NK-92 (cell line): ENCODE data around the gene ULK1.
"Not testable (repeated sequence)": the region's sequence is repeated elsewhere in the genome, so short reads cannot be mapped to it uniquely, and the experiment has no call there.

ENCODE experiments used
- DNase-seq: peaks from one replicate; lab custom pipeline; 2025; ENCODE audit not compliant: unreplicated experiment; lab: John Stamatoyannopoulos, UW

ULK1 gene

DNA sequence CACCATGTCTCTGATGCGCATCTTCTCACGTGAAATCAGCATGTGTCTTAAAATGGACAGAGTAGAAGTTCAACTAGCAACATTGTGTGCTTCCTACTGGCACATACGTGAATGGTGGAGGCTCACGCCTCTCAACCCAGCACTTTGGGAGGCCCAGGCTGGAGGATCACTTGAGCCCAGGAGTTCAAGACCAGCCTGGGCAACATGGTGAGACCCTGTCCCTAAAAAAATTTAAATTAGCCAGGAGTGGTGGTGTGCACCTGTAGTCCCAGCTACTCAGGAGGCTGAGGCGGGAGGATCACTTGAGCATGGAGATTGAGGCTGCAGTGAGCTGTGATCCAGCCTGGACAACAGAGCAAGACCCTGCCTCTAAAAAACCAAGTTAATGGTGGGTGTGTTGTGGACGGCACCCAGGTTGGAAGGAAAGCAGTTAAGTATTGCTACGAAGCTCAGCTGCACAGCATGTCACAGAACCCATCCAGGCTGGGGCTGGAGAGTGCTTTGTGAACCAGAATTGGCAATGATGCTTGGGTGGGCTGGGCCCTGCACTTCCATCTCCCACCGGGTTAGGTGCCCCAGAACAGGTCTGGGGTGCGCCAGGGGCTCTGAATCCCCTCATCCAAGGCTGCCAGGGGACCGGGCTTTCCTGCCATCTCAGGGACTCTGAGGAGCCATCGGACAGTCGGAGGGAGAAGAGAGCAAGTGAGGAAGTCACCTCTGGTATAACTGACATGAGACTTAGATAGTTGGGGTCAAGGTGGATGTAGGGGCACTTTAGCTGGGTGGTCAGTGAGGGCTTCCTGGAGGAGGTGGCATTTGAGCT, 33.0 kb upstream of the ULK1 start:
- no peak for DNase-seq

DNA sequence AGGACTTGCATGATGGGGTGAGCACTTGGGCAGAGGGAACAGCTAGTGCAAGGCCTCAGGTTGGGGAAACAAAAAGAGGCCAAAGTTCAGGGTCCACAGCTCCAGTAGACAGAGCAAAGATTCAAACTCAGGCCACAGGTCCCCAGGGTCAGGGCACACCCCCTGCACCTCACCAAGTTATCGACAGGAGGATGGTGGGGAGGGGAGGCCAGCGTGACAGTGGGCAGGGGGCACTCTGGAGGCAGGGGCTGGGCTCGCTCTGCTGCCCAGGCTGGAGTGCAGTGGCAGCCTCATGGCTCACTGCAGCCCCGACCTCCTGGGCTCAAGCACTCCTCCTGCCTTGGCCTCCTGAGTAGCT, 32.4 kb upstream of the ULK1 start:
- DNase-seq: no peak

DNA sequence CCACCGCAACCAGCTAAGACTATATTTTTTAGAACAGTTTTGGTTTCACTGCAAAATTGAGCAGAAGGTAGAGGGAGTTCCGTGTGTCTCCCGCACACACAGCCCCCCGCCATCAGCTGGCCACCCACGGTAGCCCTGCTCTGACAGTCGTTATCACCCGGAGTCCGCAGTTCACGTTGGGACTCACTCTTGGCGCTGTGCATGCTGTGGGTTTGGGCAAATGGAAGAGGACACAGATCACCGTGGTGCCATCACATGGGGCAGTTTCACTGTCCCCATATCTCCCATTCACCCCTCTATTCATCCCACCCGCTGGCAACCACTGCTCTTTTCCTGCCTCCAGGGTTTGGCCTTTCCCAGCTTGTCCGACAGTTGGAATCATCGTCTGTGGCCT, 31.8 kb upstream of the ULK1 start:
- DNase-seq: no peak

DNA sequence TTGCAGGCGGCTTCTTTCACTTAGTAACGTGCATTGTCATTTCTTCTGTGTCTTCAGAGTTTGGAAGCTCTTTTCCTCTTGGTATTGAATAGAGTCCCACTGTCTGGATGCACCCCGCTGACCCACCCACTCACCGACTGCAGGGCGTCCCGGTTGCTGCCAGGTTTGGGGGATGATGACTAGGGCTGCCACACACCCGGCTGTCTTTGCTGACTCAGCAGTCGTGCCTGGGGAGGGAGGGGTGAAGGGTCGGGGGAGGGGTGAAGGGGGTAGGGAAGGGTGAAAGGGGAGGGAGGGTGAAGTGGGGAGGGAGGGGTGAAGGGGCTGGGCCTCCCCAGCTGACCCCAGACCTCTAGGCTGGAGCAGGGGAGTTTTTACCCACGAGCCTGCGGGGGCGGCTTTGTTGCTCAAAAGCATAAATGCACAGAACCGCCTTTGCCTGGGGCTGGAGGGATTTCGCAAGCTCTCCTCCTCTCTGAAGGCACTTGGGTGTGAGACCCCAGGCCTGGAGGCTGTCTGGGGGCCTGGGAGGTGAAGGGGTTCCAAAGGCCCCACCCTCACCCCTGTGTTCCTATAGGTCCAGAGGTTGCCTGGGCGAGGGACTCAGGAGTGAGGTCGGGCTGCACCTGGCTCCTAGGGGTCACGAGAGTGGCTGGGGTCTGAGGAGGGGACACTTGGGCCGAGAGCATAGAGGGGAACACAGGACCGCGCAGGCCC, 31.3 kb upstream of the ULK1 start:
- no peak for DNase-seq

DNA sequence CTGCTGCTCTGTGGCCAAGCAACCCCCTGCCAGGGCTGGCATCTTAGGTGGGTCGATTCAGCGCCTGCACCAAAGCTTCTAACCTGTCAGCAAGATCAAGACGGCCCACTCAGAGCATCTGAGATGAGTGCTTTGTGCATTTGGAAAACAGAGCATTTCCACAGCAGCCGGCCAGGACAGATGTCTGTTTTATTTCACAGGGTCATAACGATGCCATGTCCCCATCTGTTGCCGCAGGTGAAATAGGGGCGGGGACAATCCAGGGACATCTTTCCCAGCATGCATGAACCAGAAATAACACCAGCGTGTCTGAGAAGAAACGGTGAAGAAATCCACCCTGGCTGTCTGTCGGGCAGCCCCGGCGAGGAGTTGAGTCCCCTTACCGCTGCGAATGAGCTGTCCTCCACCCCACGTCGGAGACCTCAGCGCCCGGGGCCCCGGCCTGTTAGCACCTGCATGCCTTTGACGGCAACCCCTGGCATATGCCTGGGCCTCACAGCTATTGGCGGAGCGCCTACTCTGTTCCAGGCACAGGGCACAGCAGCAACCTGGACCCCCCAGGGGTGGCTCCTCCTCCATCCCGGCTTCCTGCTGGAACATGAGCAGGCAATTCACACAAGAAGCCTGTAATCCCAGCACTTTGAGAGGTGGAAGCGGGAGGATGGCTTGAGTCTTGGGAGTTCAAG, 30.6 kb upstream of the ULK1 start:
- DNase-seq: no peak

DNA sequence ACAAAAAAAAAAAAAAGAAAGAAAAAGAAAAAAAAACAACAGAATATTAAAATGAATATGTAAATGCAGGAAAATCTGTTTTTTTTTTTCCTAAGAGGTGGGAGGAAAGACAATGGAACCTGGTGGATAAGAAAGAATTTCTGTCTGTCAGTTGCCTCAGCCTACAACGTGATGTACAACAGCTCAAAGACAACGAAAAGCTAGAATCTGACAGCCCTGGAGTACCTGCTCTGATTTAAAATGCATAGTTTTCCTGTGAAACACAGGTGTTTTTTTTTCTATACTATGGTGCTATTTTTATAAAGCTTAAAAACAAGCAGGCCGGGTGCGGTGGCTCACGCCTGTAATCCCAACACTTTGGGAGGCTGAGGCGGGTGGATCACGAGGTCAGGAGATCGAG, 30.0 kb upstream of the ULK1 start:
- DNase-seq: no peak

DNA sequence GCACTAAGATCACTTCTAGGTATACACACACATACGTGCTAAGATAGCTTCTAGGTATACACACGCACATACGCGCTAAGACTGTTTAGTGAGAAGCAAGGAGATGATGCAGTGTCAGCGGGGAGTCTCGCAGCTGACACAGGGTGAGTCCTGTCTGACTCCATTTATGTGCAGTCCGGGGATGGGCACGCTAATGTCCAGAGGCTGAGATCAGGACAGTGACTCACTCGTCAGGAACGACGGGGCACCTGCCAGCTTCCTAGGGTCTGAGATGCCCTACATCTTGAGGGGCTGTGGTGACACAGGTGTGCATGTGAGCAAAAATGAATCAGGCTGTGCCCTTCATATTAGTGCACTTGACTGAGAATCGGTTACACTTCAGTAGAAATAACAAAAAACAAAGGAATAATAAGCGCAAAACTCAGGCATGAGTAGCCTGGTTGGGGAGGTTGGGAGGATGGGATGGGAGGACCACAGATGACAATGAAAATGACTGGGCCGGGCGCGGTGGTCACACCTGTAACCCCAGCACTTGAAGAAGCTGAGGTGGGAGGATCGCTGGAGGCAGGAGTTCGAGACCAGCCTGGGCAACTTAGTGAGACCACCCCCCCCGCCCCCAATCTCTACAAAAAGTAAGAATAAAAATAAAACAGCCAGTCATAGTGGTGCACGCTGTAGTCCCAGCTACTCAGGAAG, 29.1 kb upstream of the ULK1 start:
- DNase-seq: no peak

DNA sequence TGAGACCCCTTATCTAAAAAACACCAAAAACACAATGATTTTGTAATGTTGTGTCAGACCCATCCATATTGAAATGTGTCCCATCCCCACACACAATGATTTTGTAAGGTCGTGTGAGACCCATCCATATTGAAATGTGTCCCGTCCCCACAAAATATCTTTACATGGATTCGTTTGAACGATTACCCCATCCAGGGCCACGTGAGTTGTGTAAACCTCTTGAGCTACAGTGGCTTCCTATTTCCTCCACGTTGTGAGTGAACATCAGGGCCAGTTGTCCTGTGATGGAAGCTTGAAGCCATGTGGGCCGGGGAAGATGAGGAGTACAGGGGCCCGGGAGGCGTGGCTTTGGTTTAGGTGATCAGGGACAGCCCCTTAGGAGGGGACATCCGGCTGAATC, 27.0 kb upstream of the ULK1 start:
- DNase-seq: no peak

DNA sequence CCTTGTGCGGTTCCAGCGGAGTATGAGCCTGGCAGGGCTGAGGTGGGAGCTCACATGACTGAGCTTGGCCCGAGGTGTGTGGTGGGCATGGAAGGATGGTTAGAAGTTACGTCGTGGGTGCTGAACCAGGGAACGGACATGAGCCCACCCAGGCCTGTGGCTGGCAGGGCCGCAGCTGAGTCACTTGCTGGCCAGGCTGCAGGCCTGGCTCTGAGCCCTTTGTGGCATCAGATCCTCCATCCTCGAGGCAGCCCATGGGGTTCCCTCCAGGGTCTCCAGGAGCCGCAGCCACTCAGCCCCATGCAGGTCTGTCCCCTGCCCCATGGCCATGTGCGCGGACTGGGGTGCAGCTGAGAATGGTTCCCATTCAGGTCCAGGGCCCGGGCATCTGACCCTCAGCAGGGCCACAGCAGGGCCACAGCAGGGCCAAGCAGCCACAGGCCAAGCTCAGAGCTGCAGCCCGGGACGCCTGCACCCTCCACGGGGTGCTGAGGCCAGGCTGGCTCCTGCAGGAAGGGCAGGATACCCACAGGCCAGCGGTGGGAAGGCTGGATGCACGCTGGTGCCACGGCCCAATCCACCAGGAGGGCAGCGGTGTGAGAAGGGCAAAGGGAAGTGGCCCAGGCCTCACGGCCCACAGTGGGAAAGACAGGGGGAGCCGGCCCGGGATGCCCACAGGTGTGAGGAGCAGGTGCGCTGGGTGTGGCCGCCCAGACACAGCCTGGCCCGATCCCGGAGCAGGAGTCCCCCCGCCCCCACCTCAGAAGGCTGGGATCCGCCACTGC, 26.3 kb upstream of the ULK1 start:
- DNase-seq: no peak

DNA sequence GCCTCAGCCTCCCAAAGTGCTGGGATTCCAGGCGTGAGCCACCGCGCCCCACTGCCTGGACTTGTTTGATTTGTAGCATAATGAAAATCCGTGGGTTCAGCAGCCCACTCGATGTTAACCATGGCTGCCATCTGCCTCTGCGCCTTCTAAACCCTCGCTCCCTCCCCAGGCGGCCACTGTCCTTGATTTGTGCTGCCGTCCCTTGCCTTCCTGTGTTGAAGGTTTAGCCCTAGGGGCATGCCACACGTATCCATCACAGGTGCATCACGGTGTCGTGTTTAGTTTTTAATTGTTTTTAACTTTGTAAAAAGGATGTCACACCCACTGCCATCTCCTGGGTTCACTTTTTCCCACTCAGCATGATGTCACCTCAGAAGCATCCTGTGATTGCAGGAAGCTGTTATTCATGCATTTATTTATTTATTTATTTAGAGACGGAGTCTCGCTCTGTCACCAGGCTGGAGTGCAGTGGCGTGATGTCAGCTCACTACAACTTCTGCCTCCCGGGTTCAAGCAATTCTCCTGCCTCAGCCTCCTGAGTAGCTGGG, 24.5 kb upstream of the ULK1 start:
- no peak for DNase-seq

DNA sequence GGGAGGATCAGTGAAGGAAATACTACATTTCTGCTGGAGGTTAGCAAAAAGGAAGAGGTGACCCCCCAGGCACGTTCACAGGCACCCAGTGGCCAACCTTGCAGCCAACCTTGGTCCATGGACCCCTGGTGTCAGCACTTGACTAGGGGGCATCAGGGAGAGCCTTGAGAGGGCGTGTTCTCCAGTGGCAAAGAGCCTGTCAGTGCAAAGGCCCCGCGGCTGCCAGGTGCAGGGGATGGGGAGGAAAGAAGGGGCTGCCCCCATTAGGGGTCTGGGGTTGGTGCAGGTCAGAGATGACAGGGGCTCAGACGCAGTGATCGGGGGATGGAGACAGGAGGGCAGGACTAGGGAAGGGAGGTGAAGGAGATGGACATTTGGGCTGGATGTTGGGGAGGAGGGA, 22.7 kb upstream of the ULK1 start:
- no peak for DNase-seq

DNA sequence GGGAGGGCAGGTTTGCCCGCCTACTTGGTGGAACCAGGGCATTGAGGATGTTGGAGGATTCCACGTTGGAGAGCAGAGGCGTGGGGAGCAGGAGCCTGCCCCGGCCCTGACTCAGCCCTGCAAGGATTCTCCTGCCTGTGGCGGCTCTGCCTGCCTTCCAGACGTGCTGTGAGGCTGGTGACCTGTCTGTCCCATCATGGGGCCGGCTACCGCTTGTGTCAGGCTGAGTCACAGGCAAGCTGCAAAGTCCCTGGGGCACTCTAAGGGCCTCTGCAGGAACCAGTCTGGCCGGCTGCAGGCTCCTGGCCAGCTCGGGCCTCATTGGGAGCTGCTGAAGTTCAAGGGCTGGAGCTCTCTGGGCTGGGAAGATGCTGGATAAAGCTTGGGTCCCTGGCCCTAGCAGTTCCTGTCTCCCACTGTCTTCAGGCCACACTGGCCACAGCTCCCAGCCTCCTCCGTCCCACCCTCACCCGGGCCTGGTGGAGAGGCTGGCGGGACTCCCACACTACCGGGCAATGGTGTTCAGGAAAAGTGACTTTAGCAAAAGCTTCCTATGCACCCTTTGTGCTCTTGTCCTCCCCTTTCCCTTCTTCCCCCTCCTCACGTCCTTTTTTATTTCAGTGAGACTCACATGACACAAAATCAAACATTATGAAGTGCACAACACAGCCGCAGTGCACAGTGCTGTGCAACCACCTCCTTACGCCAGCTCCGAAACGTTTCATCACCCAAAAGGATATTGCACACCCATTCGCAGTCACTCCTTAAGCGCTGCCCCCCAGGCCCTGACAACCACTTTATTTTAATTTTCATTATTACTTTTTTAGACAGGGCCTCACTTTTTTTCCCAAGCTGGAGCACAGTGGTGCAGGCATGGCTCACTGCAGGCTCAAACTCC, 22.0 kb upstream of the ULK1 start:
- DNase-seq: no peak

DNA sequence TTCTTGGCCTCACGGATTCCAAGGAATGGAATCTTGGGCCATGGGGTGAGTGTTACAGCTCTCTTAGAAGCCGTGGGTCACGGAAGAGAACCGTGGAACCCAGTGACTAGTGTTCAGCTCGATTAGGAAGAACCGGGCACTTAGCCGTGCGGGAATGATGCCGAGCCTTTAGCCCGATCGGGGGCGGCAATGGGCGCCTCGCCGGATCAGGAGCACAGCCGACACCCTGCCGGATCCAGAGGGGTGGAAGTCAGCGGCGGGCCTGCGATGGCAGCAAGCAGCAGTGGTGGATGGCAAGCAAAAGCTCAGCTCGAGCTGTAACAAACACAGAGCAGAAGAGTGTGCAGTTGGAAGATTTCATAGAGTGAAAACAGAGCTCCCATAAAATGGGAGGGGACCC, 21.1 kb upstream of the ULK1 start:
- DNase-seq: no peak

DNA sequence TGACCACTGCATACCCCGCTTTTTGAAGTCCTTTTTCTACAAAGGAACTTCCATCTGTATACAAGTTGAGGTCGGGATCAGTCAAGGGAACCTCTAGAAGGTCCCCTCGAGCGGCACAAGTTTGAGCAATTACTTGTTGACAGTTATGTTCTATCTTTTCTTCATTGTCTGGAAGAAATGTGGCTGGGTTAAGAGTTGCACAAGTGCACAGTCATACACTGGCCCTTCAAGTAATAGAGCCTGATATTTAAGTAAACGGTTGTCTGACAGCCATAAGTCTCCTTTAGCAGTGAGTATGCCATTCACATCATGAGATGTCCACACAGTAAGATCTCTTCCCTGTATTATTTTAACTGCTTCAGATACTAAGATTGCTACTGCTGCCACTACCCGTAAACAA, 19.4 kb upstream of the ULK1 start:
- DNase-seq: not testable (repeated sequence)

DNA sequence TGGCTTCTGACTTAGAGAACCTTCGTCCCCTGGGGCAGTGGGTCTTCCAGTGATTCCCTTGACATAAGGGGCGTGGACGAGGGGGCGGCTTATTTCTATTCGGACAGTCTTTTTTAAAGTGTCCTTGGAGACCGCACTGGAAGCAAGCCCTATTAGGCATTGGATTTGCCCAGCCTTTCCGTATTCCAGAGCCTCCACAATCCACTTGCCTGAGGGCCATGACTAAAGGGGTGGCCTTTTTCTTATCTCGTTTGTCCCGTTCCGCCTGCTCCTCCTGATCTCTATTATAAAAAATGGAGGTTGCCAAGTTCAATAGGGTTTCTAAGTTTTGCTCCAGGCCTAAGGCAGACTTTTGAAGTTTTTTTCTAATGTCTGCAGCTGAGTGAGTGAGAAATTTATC, 17.2 kb upstream of the ULK1 start:
- DNase-seq: not testable (repeated sequence)

DNA sequence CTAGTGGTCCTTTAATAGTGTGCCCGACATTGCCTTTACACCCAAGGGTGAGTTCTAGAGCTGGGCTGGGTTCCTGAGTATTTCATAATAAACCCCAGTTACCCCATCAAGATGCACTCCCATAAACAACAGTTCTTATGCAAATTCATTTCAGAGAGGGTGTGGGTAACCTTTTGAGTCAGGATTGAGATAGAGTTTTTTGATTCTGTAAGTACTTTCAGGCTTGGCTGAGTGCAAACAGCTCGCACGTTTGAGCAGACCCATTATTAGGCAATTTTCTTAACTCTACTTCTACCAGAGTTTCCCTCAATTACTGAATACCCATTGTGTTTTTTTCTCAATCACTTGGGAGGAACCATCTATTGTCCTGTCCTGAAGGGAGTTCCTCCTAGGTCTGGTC, 16.0 kb upstream of the ULK1 start:
- DNase-seq: not testable (repeated sequence)

DNA sequence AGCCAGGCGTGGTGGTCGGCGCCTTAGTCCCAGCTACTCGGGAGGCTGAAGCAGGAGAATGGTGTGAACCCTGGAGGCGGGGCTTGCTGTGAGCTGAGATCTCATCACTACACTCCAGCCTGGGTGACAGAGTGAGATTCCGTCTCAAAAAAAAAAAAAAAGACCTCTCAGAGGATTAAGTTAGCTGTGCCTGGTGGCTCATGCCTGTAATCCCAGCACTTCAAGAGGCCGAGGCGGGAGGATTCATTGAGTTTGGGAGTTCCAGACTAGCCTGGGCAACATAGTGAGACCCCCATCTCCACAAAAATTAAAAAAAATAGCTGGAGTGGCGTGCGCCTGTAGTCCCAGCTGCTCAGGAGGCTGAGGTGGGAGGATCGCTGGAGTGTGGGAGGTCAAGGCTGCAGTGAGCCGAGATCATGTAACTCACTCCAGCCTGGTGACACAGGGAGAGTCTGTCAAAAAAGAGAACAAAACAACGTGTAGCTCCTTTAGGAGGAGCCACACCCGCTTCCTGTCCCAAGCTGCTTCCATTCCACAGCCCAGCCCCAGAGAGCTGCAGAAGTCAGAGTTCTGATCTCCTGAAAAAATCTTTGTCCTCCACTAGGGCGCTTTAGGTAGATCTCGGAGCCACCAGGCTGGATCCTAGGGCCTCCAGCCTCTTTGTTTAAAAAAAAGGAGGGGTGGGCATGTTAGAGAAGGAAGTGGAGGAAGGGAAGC, 11.5 kb upstream of the ULK1 start:
- no peak for DNase-seq

DNA sequence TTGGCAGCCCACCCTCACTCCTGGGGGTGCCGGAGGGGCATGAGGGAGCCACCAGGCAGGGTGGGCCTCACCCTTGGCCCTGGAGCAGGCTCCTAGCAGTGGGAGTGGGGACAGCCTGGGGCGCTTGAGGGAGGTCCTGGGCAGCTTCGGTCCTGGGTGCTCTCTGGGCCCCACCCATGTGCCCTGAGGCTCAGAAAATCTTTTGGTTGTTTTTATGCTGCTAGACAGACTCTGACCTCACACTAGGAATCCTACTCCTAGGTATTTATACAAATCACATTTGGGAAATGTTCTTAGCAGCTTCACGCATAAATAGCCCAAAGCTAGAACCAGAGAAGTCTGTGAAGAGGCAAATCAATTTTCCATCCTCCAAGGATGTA, 10.9 kb upstream of the ULK1 start:
- no peak for DNase-seq

DNA sequence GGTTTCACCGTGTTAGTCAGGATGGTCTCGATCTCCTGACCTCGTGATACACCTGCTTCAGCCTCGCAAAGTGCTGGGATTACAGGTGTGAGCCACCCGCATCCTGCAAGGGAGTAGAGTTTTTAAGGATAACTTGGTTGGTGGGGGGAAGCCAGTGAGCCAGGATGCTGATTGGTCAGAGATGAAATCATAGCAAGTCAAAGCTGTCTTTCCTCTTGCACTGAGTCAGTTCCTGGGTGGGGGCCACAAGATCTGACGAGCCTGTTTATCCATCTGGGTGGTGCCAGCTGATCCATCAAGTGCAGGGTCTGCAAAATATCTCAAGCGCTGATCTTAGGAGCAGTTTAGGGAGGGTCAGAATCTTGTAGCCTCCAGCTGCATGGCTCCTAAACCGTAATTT, 9.3 kb upstream of the ULK1 start:
- DNase-seq: not testable (repeated sequence)
